Parathyroid adenoma (tissue), 2 donors: ENCODE results near the gene MBP.
"Not testable (repeated sequence)": the region's sequence is repeated elsewhere in the genome, so short reads cannot be mapped to it uniquely, and the experiment has no call there.

Source experiments
- H2AFZ ChIP-seq: fragments of 300-600 bp; sonication (generic); one replicate; pipeline ENCODE4 v1.7.0; 2017; ENCODE audit warnings: antibody characterized with exemption, mild to moderate bottlenecking
- H3K27ac ChIP-seq: fragments of 300-600 bp; sonication (generic); one replicate; pipeline ENCODE4 v1.7.0; 2017
- H3K27me3 ChIP-seq: fragments of 300-600 bp; sonication (generic); one replicate; pipeline ENCODE4 v1.7.0; 2017; ENCODE audit warnings: low read length; ENCODE audit not compliant: control insufficient read depth, insufficient read depth
- H3K36me3 ChIP-seq: fragments of 300-600 bp; sonication (generic); one replicate; pipeline ENCODE4 v1.7.0; 2017; ENCODE audit warnings: low read length; ENCODE audit not compliant: control insufficient read depth, insufficient read depth
- H3K4me1 ChIP-seq: fragments of 300-600 bp; sonication (generic); one replicate; pipeline ENCODE4 v1.7.0; 2017; ENCODE audit warnings: control low read depth
- H3K4me2 ChIP-seq: fragments of 300-600 bp; sonication (generic); one replicate; pipeline ENCODE4 v1.7.0; 2017; ENCODE audit warnings: low read length
- H3K4me3 ChIP-seq: fragments of 300-600 bp; sonication (generic); one replicate; pipeline ENCODE4 v1.7.0; 2017; ENCODE audit warnings: low read depth, low read length
- H3K79me2 ChIP-seq: fragments of 300-600 bp; sonication (generic); one replicate; pipeline ENCODE4 v1.7.0; 2017; ENCODE audit warnings: control low read depth
- H3K9ac ChIP-seq: fragments of 300-600 bp; sonication (generic); one replicate; pipeline ENCODE4 v1.7.0; 2017; ENCODE audit warnings: mild to moderate bottlenecking
- H3K9me3 ChIP-seq: fragments of 300-600 bp; sonication (generic); one replicate; pipeline ENCODE4 v1.7.0; 2017; ENCODE audit warnings: low read length; ENCODE audit not compliant: control insufficient read depth
- CTCF ChIP-seq: fragments of 300-600 bp; sonication (generic); IDR thresholded peaks from one replicate; pipeline ENCODE4 v1.7.0; 2017; ENCODE audit warnings: antibody characterized with exemption, mild to moderate bottlenecking
- donor health status: primary hyperparathyroidism.

The MBP gene

GRCh38 chr18:77024476-77024875 lies 108.1 kb downstream of the MBP start:
- H3K4me1 ChIP-seq, result peaks cover 11% of the 10 kb centered on the region
- peak overlapping the region; percentile 39 for H3K27ac ChIP-seq
- H3K9ac ChIP-seq, result no peak overlapping the region
- H3K79me2 ChIP-seq, result peaks cover 20% of the 10 kb centered on the region
- H2AFZ ChIP-seq, result no peak overlapping the region
- no peak for TF ChIP-seq CTCF
- H3K4me2 ChIP-seq, result no peak overlapping the region
- no peaks in the 10 kb centered on the region for H3K27me3 ChIP-seq
- H3K9me3 ChIP-seq, result no peaks in the 10 kb centered on the region
- H3K4me3 ChIP-seq, result no peak overlapping the region
- no peaks in the 10 kb centered on the region for H3K36me3 ChIP-seq

GRCh38 chr18:77023102-77023782 lies 109.3 kb downstream of the MBP start:
- TF ChIP-seq CTCF, result no peak
- no peaks in the 10 kb centered on the region for H3K36me3 ChIP-seq
- H3K27me3 ChIP-seq, result no peaks in the 10 kb centered on the region
- no peak overlapping the region for H2AFZ ChIP-seq
- H3K27ac ChIP-seq, result no peak overlapping the region
- no peak overlapping the region for H3K9ac ChIP-seq
- H3K4me3 ChIP-seq, result no peak overlapping the region
- peaks cover 11% of the 10 kb centered on the region for H3K4me1 ChIP-seq
- H3K79me2 ChIP-seq, result peaks cover 19% of the 10 kb centered on the region
- no peak overlapping the region for H3K4me2 ChIP-seq
- no peaks in the 10 kb centered on the region for H3K9me3 ChIP-seq

GRCh38 chr18:77022556-77022955 lies 110.0 kb downstream of the MBP start:
- Histone ChIP-seq H3K4me1 (peaks cover 11% of the 10 kb centered on the region), H3K9ac (no peak overlapping the region), H3K9me3 (no peaks in the 10 kb centered on the region), H3K4me2 (no peak overlapping the region), H3K27me3 (no peaks in the 10 kb centered on the region), H3K79me2 (peaks cover 19% of the 10 kb centered on the region), H3K36me3 (no peaks in the 10 kb centered on the region), H2AFZ (no peak overlapping the region), H3K4me3 (no peak overlapping the region), H3K27ac (no peak overlapping the region)
- no peak for TF ChIP-seq CTCF

GRCh38 chr18:77022116-77022515 lies 110.5 kb downstream of the MBP start:
- Histone ChIP-seq H3K4me3 (no peak overlapping the region), H3K4me2 (no peak overlapping the region), H2AFZ (no peak overlapping the region), H3K36me3 (no peaks in the 10 kb centered on the region), H3K27ac (no peak overlapping the region), H3K4me1 (peaks cover 11% of the 10 kb centered on the region), H3K9me3 (no peaks in the 10 kb centered on the region), H3K79me2 (peaks cover 19% of the 10 kb centered on the region), H3K27me3 (no peaks in the 10 kb centered on the region), H3K9ac (no peak overlapping the region)
- no peak for TF ChIP-seq CTCF

- peaks cover 20% of the 10 kb centered on the region for H3K79me2 ChIP-seq
- H3K4me2 ChIP-seq, H3K9ac ChIP-seq, H2AFZ ChIP-seq, H3K36me3 ChIP-seq, H3K9me3 ChIP-seq, H3K27me3 ChIP-seq, H3K27ac ChIP-seq, H3K4me3 ChIP-seq: not testable (repeated sequence)
- peaks cover 11% of the 10 kb centered on the region for H3K4me1 ChIP-seq
These were observed 111.1 kb downstream of the MBP start for GRCh38 chr18:77021478-77021877.
